HEK293 (cell line): ENCODE measurements around the gene TRMT61A.

Source experiments
- ATF2 ChIP-seq: fragments of 450-650 bp; formaldehyde crosslinking; IDR thresholded peaks from 2 replicates; pipeline ENCODE4 v1.5.1; 2016; ENCODE audit warnings: missing biosample characterization, missing genetic modification characterization, low read depth
- BCL6B ChIP-seq: fragments of 450-650 bp; formaldehyde crosslinking; IDR thresholded peaks from 2 replicates; pipeline ENCODE4 v1.5.1; 2017; ENCODE audit warnings: missing biosample characterization, missing genetic modification characterization
- CTCF ChIP-seq: fragments of 450-650 bp; formaldehyde crosslinking; IDR thresholded peaks from 2 replicates; pipeline ENCODE4 v1.5.1; 2016; ENCODE audit warnings: missing biosample characterization, missing genetic modification characterization
- FEZF1 ChIP-seq: fragments of 450-650 bp; formaldehyde crosslinking; IDR thresholded peaks from 2 replicates; pipeline ENCODE4 v1.5.1; 2016; ENCODE audit warnings: missing biosample characterization, missing genetic modification characterization
- GFI1B ChIP-seq: fragments of 450-650 bp; formaldehyde crosslinking; IDR thresholded peaks from 2 replicates; pipeline ENCODE4 v1.5.1; 2016; ENCODE audit warnings: missing biosample characterization, missing genetic modification characterization
- GLIS1 ChIP-seq: fragments of 450-650 bp; formaldehyde crosslinking; IDR thresholded peaks from 2 replicates; pipeline ENCODE4 v1.5.1; 2016; ENCODE audit warnings: missing biosample characterization, missing genetic modification characterization
- RBAK ChIP-seq: fragments of 450-650 bp; formaldehyde crosslinking; IDR thresholded peaks from 2 replicates; pipeline ENCODE4 v1.5.1; 2016; ENCODE audit warnings: missing biosample characterization, missing genetic modification characterization
- SP2 ChIP-seq: fragments of 450-650 bp; formaldehyde crosslinking; IDR thresholded peaks from 2 replicates; pipeline ENCODE4 v1.5.1; 2016; ENCODE audit warnings: missing biosample characterization, missing genetic modification characterization
- ZBTB48 ChIP-seq: fragments of 450-650 bp; formaldehyde crosslinking; IDR thresholded peaks from 2 replicates; pipeline ENCODE4 v1.5.1; 2016; ENCODE audit warnings: missing biosample characterization, missing genetic modification characterization
- ZBTB49 ChIP-seq: fragments of 450-650 bp; formaldehyde crosslinking; IDR thresholded peaks from 2 replicates; pipeline ENCODE4 v1.5.1; 2016; ENCODE audit warnings: missing biosample characterization, missing genetic modification characterization, low read depth
- ZBTB6 ChIP-seq: fragments of 450-650 bp; formaldehyde crosslinking; IDR thresholded peaks from 2 replicates; pipeline ENCODE4 v1.5.1; 2017; ENCODE audit warnings: missing biosample characterization, missing genetic modification characterization
- ZNF10 ChIP-seq: fragments of 450-650 bp; formaldehyde crosslinking; IDR thresholded peaks from 2 replicates; pipeline ENCODE4 v1.5.1; 2017; ENCODE audit warnings: missing biosample characterization, missing genetic modification characterization
- ZNF112 ChIP-seq: fragments of 450-650 bp; formaldehyde crosslinking; IDR thresholded peaks from 2 replicates; pipeline ENCODE4 v1.5.0; 2017; ENCODE audit warnings: missing biosample characterization, missing genetic modification characterization
- ZNF169 ChIP-seq: fragments of 450-650 bp; formaldehyde crosslinking; IDR thresholded peaks from 2 replicates; pipeline ENCODE4 v1.5.1; 2016; ENCODE audit warnings: missing biosample characterization, missing genetic modification characterization
- ZNF2 ChIP-seq: fragments of 450-650 bp; formaldehyde crosslinking; IDR thresholded peaks from 2 replicates; pipeline ENCODE4 v1.5.1; 2016; ENCODE audit warnings: missing biosample characterization, missing genetic modification characterization
- ZNF23 ChIP-seq: fragments of 450-650 bp; formaldehyde crosslinking; IDR thresholded peaks from 2 replicates; pipeline ENCODE4 v1.5.1; 2016; ENCODE audit warnings: missing biosample characterization, missing genetic modification characterization, borderline replicate concordance
- ZNF302 ChIP-seq: fragments of 450-650 bp; formaldehyde crosslinking; IDR thresholded peaks from 2 replicates; pipeline ENCODE4 v1.5.1; 2016; ENCODE audit warnings: missing biosample characterization, missing genetic modification characterization, low read depth
- ZNF366 ChIP-seq: fragments of 450-650 bp; formaldehyde crosslinking; conservative IDR thresholded peaks from 2 replicates; pipeline ENCODE4 v1.5.1; 2016; ENCODE audit warnings: missing biosample characterization, missing genetic modification characterization
- ZNF423 ChIP-seq: fragments of 450-650 bp; formaldehyde crosslinking; IDR thresholded peaks from 2 replicates; pipeline ENCODE4 v1.5.1; 2016; ENCODE audit warnings: missing biosample characterization, missing genetic modification characterization
- ZNF600 ChIP-seq: fragments of 450-650 bp; formaldehyde crosslinking; IDR thresholded peaks from 2 replicates; pipeline ENCODE4 v1.5.1; 2016; ENCODE audit warnings: missing biosample characterization, missing genetic modification characterization
- ZNF645 ChIP-seq: fragments of 450-650 bp; formaldehyde crosslinking; IDR thresholded peaks from 2 replicates; pipeline ENCODE4; 2016; ENCODE audit warnings: missing biosample characterization, missing genetic modification characterization
- ZNF654 ChIP-seq: fragments of 450-650 bp; formaldehyde crosslinking; IDR thresholded peaks from 2 replicates; pipeline ENCODE4 v1.5.1; 2016; ENCODE audit warnings: low read depth, missing biosample characterization, missing genetic modification characterization
- ZNF660 ChIP-seq: fragments of 450-650 bp; IDR thresholded peaks from 2 replicates; pipeline ENCODE4 v1.5.1; 2018; ENCODE audit warnings: missing biosample characterization, mild to moderate bottlenecking, missing genetic modification characterization
- ZNF701 ChIP-seq: fragments of 450-650 bp; formaldehyde crosslinking; IDR thresholded peaks from 2 replicates; pipeline ENCODE4 v1.5.1; 2016; ENCODE audit warnings: missing biosample characterization, missing genetic modification characterization
- ZNF791 ChIP-seq: fragments of 450-650 bp; formaldehyde crosslinking; IDR thresholded peaks from 2 replicates; pipeline ENCODE4 v1.5.1; 2016; ENCODE audit warnings: missing biosample characterization, missing genetic modification characterization
- ZNF830 ChIP-seq: fragments of 450-650 bp; IDR thresholded peaks from 2 replicates; pipeline ENCODE4 v1.5.0; 2018; ENCODE audit warnings: missing biosample characterization, missing genetic modification characterization, low read depth, mild to moderate bottlenecking, moderate library complexity
- ZSCAN4 ChIP-seq: fragments of 450-650 bp; formaldehyde crosslinking; IDR thresholded peaks from 2 replicates; pipeline ENCODE4 v1.5.1; 2017; ENCODE audit warnings: missing biosample characterization, missing genetic modification characterization
- ZXDB ChIP-seq: fragments of 450-650 bp; formaldehyde crosslinking; IDR thresholded peaks from 2 replicates; pipeline ENCODE4 v1.5.1; 2016; ENCODE audit warnings: missing biosample characterization, missing genetic modification characterization

TRMT61A gene

GRCh38 chr14:103500148-103500990, 28.6 kb upstream of the TRMT61A start (continued):
- no peak for TF ChIP-seq ZNF645 (tag by site-specific recombination)
- no peak for TF ChIP-seq FEZF1 (tag by site-specific recombination)
- no peak for TF ChIP-seq ZNF23 (tag by site-specific recombination)
- TF ChIP-seq ZBTB48 = no peak
- no peak for TF ChIP-seq RBAK (tag by site-specific recombination)
- no peak for TF ChIP-seq ZBTB49
- TF ChIP-seq ZXDB = 0 out of 2 replicates have a peak, but pooled peaks have one; percentile 19
- no peak for TF ChIP-seq BCL6B (tag by site-specific recombination)
- TF ChIP-seq ZNF169 (tag by site-specific recombination) = no peak
- TF ChIP-seq GLIS1 (tag by site-specific recombination) = no peak
- no peak for TF ChIP-seq GFI1B (tag by site-specific recombination)
- 0 out of 2 replicates have a peak, but pooled peaks have one; percentile 51 for TF ChIP-seq ZNF2 (tag by site-specific recombination)
- no peak for TF ChIP-seq ATF2 (tag by site-specific recombination)
- TF ChIP-seq ZNF112 (tag by site-specific recombination) = no peak
- TF ChIP-seq ZBTB6 (tag by site-specific recombination) = no peak
- peak; percentile 81 for TF ChIP-seq CTCF
- no peak for TF ChIP-seq ZNF830
- TF ChIP-seq ZNF423 (tag by site-specific recombination) = no peak
- peak; percentile 79 for TF ChIP-seq ZNF654 (tag by site-specific recombination)
- no peak for TF ChIP-seq ZNF701
- TF ChIP-seq ZNF791 (tag by site-specific recombination) = no peak
- TF ChIP-seq ZSCAN4 (tag by site-specific recombination) = no peak
- no peak for TF ChIP-seq ZNF10 (tag by site-specific recombination)
- no peak for TF ChIP-seq ZNF302 (tag by site-specific recombination)
- TF ChIP-seq ZNF660 (tag by site-specific recombination) = peak; percentile 81; the same call in 1 of the 2 replicates
- TF ChIP-seq ZNF366 (tag by site-specific recombination) = 0 out of 2 replicates have a peak, but pooled peaks have one; percentile 47
- TF ChIP-seq ZNF600 (tag by site-specific recombination) = peak; percentile 69
- no peak for TF ChIP-seq SP2 (tag by site-specific recombination)
